GM10266 (cell line): ENCODE results near the gene USP34.

Experiments used
- DNase-seq: peaks from one replicate; pipeline ENCODE4 v3.0.0; 2012; ENCODE audit errors: extremely low spot score
- TF ChIP-seq, protein P1 (sequence below): IDR thresholded peaks from 2 replicates; pipeline ENCODE4 v1.5.1; 2012; ENCODE audit warnings: mild to moderate bottlenecking, low read depth; ENCODE audit not compliant: control insufficient read depth, insufficient read depth; ENCODE audit errors: missing control alignments

Gene USP34

DNA sequence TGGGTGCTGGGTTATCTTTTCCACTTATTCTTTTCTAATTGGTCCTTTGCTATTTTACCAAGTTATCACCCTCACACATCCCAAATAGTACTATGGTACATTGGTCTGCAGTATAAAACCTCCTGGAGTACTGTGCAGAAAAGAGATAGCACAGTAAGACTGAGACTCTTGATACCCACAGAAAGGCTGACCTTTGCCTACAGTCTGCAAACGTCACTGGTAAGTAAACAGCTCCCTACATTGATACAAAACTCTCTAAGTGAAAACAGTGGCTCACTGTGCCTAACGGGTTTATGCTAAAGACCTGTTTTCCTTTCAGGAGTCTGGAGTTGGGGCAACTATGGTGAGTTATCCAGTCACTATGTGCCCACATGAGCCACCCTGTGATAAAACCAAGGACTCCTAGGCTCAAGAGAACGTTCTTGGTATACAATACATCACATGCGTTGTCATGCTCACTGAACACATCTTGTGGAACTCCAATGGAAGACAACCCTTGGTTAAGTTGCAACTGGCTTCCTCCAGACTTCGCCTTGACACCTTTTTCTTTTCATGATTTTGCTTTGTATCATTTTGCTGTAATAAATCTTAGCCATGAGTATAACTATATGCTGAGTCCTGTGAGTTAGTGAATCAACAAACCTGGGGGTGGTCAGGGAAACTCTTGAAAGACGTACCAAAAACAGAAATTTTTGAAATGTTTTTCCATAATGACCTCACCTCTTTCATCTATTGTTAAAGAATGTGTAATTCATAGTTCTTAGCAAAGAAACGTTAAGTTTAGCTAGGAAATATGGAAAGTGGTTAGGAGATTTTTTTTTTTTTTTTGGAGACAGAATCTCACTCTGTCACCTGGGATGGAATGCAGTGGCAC lies 204.0 kb downstream of the USP34 start:
- DNase-seq: no peak
- TF ChIP-seq, protein P1, sequence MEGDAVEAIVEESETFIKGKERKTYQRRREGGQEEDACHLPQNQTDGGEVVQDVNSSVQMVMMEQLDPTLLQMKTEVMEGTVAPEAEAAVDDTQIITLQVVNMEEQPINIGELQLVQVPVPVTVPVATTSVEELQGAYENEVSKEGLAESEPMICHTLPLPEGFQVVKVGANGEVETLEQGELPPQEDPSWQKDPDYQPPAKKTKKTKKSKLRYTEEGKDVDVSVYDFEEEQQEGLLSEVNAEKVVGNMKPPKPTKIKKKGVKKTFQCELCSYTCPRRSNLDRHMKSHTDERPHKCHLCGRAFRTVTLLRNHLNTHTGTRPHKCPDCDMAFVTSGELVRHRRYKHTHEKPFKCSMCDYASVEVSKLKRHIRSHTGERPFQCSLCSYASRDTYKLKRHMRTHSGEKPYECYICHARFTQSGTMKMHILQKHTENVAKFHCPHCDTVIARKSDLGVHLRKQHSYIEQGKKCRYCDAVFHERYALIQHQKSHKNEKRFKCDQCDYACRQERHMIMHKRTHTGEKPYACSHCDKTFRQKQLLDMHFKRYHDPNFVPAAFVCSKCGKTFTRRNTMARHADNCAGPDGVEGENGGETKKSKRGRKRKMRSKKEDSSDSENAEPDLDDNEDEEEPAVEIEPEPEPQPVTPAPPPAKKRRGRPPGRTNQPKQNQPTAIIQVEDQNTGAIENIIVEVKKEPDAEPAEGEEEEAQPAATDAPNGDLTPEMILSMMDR: no peak

DNA sequence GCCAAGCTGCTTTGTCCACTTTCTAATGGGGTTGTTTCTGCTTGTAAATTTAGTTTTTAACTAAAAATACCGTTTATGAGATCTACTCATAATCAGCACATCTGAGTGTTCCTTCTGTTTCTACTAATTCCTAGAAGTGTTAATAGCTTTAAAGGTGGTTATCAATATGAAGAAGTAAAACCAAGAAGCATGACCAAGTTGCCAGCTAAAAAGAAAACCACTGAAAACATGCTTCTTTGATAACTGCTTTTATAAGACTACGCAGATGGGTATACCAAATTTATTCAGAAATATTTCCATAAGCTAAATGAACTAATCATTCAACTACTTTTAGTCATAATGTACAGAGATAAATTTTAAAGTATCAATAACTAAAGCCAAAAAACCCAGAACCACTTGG lies 207.1 kb downstream of the USP34 start:
- TF ChIP-seq, protein P1: no peak
- DNase-seq: no peak

DNA sequence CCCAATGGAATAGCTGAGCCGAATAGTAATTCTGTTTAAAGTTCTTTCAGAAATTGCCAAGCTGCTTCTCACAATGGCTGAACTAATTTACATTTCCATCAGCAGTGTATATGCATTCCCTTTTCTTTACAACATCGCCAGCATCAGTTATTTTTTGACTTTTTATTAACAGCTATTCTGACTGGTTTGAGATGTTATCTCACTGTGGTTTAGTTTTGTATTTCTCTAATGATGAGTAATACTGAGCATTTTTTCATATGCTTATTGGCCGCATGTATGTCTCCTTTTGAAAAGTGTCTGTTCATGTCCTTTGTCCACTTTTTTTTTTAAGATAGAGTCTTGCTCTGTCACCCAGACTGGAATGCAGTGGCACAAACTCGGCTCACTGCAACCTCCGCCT lies 208.2 kb downstream of the USP34 start:
- no peak for DNase-seq
- TF ChIP-seq, protein P1: no peak

DNA sequence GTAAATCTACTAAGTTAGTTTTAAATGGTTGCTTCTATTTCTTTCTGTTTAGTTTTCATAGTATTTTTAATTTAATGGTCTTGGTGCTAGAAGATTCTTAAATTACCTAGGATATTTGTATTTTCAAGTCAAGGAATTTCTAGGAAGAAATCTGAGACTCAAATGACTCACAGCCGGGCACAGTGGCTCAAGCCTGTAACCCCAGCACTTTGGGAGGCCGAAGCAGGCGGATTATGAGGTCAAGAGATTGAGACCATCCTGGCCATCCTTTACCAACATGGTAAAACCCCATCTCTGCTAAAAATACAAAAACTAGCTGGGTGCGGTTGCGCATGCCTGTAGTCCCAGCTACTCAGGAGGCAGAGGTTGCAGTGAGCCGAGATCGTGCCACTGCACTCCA lies 213.4 kb downstream of the USP34 start:
- TF ChIP-seq, protein P1: no peak
- DNase-seq: no peak

DNA sequence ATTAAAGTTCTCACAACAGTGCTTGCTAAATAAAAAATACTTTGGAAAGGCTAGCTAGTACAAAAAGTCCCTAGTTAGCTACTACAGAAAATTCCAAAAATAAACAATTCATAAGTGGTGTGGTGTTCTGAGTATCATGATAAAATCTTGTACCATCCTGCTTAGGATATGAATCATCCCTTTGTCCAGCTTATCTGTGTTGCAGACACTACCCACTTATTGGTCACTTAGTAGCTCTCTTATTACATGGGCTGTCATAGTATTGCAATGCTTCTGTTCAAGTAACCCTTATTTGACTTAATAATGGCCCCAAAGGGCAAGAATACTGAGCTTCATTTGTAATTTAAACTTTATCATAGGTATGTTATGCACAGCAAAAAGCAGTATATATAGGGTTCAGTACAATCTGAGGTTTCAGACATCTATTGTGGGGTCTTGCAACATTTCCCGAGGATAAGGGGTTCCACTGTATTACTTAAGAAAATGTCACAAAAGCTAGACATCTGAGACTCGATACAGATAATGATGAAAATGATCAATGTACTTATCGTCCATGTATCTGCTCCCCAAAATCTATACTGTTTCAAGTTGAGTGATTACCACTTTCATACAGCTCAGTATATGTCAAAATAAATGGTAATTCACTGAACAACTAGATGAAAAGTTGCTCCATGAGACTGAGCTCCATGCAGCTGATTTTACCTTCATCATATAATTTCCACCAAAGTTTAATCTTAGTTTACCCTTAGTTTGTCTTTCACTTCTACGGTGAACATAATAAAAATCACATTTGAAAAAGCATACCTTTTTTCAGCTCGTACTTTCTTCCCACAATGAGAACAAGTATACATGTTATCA lies 215.1 kb downstream of the USP34 start:
- DNase-seq: no peak
- TF ChIP-seq, protein P1: no peak

DNA sequence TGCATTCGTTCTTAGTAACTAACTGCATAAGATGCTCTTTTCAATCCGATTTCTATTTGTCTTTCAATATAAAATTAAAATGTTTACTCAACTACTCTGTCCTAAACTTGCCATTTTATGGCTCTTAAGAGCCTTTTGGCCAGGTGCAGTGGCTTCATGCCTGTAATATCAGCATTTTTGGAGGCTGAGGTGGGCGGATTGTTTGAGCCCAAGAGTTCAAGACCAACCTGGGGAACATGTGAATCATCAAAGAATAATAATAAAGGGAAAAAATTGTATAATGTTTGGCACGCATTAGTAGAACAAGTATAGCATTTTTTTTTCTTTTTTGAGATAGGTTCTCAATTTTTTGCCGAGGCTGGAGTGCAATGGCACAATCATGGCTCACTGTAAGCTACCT lies 216.4 kb downstream of the USP34 start:
- no peak for DNase-seq
- TF ChIP-seq, protein P1: no peak
